ENCODE results near the gene SLC25A1. TPM values are rescaled to one million over a fixed set of nuclear protein-coding genes. Genes with fewer than 3 reads are reported as not detected.

SLC25A1 gene
- total RNA-seq, 4 donors from 2014 or later, result 35.6 to 71.0 (median 57.8) TPM

- WGBS, result 16% methylated on average over 5 of the region's 14 CpGs
Observed at GRCh38 chr22:19174106-19175025, 4.2 kb downstream of the SLC25A1 start.

GRCh38 chr22:19173047-19174035, 5.2 kb downstream of the SLC25A1 start:
- H3K27ac ChIP-seq, result no peak overlapping the region
- WGBS, result 55% methylated on average over 14 of the region's 19 CpGs

More at GRCh38 chr22:19174106-19175025, 4.2 kb downstream of the SLC25A1 start:
- Histone ChIP-seq H3K4me1 (peaks cover 74% of the 10 kb centered on the region), H3K9me3 (no peaks in the 10 kb centered on the region), H3K4me3 (no peak overlapping the region), H3K36me3 (no peaks in the 10 kb centered on the region), H3K27ac (peak overlapping the region; percentile 13), H3K27me3 (peaks cover 9% of the 10 kb centered on the region)
- TF ChIP-seq EP300 (IDR thresholded peaks at IDR 0.05) (no peak), POLR2AphosphoS5 (IDR thresholded peaks at IDR 0.05) (no peak), POLR2A (IDR thresholded peaks at IDR 0.05) (no peak), CTCF (IDR thresholded peaks at IDR 0.05) (no peak)
- peak in 1 of 2 donors; percentile 59 for DNase-seq (ENCODE audit: low spot score in 2 of 2)

GRCh38 chr22:19172213-19173046, 6.1 kb downstream of the SLC25A1 start:
- Histone ChIP-seq H3K4me1 (peaks cover 64% of the 10 kb centered on the region), H3K27ac (peak overlapping the region; percentile 85), H3K36me3 (no peaks in the 10 kb centered on the region), H3K27me3 (peaks cover 28% of the 10 kb centered on the region), H3K9me3 (no peaks in the 10 kb centered on the region), H3K4me3 (peak overlapping the region; percentile 90)
- DNase-seq (ENCODE audit: low spot score in 2 of 2), result peak in 1 of 2 donors; percentile 63
- TF ChIP-seq POLR2A (IDR thresholded peaks at IDR 0.05), result no peak
- WGBS, result 43% methylated on average over 10 of the region's 13 CpGs

More at GRCh38 chr22:19173047-19174035, 5.2 kb downstream of the SLC25A1 start:
- peak overlapping the region; percentile 90 for H3K4me3 ChIP-seq
- no peak for DNase-seq (ENCODE audit: low spot score in 2 of 2)
- peaks cover 19% of the 10 kb centered on the region for H3K27me3 ChIP-seq
- no peaks in the 10 kb centered on the region for H3K9me3 ChIP-seq
- peaks cover 70% of the 10 kb centered on the region for H3K4me1 ChIP-seq
- TF ChIP-seq POLR2A (IDR thresholded peaks at IDR 0.05) (no peak), EP300 (IDR thresholded peaks at IDR 0.05) (no peak), CTCF (IDR thresholded peaks at IDR 0.05) (no peak), POLR2AphosphoS5 (IDR thresholded peaks at IDR 0.05) (no peak)
- H3K36me3 ChIP-seq, result no peaks in the 10 kb centered on the region

- Histone ChIP-seq H3K36me3 (no peaks in the 10 kb centered on the region), H3K4me1 (peaks cover 47% of the 10 kb centered on the region), H3K4me3 (peak overlapping the region; percentile 30), H3K27me3 (peaks cover 45% of the 10 kb centered on the region), H3K9me3 (no peaks in the 10 kb centered on the region), H3K27ac (no peak overlapping the region)
- no CpG with 5 or more reads among the region's 7 CpGs for WGBS
- TF ChIP-seq POLR2A (IDR thresholded peaks at IDR 0.05), result no peak
- no peak for TF ChIP-seq POLR2AphosphoS5 (IDR thresholded peaks at IDR 0.05)
- no peak for TF ChIP-seq CTCF (IDR thresholded peaks at IDR 0.05)
- peak in 1 of 2 donors; percentile 66 for DNase-seq (ENCODE audit: low spot score in 2 of 2)
Observed at GRCh38 chr22:19169947-19170318, 8.6 kb downstream of the SLC25A1 start.

Data from suprapubic skin (tissue), 4 donors.